Epidermal melanocyte (primary cell): ENCODE data around the gene GIPC1.
"Not testable (repeated sequence)": the region's sequence is repeated elsewhere in the genome, so short reads cannot be mapped to it uniquely, and the experiment has no call there.

Source experiments
- DNase-seq: peaks from one replicate; pipeline ENCODE4 v3.0.0; 2011; ENCODE audit warnings: low spot score; ENCODE audit not compliant: insufficient read length

Gene GIPC1

GRCh38 chr19:14472202-14472938 lies 23.6 kb downstream of the GIPC1 start:
- DNase-seq, result peak; percentile 92

GRCh38 chr19:14471436-14472187 lies 24.3 kb downstream of the GIPC1 start:
- DNase-seq, result peak; percentile 7

- peak; percentile 8 for DNase-seq
These were observed 25.7 kb downstream of the GIPC1 start for GRCh38 chr19:14470031-14470876.

- DNase-seq, result no peak
These were observed 28.1 kb downstream of the GIPC1 start for GRCh38 chr19:14467816-14468215.

DNA sequence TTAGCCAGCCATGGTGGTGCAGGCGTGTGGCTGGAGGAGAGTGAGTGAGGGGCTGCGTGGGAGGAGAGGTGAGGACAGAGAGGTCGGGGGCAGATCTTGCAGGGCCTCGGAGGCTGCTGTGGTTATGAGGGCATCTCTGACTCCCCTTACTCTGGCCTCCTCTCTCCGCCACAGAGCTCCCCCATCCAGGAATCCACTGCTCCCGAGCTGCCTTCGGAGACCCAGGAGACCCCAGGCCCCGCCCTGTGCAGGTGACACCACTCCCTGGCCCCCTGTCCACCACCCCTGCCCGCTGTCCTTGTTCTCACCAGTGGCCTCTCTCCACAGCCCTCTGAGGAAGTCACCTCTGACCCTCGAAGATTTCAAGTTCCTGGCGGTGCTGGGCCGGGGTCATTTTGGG lies 28.5 kb downstream of the GIPC1 start:
- no peak for DNase-seq

GRCh38 chr19:14463747-14464146 lies 32.2 kb downstream of the GIPC1 start:
- DNase-seq, result no peak

DNA sequence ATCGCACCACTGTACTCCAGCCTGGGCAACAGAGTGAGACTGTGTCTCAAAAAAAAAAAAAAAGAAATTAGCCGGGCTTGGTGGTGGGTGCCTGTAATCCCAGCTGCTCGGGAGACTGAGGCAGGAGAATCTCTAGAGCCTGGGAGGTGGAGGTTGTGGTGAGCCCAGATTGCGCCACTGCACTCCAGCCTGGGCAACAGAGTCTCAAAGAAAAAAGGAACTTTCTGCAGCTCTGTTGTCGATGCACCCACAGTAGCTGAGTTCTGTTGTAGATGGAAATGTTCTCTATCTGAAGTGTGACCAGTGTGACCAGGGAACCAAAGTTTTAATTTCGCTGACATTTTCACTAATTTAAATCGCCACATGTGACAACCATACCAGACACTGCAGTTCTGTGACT lies 33.5 kb downstream of the GIPC1 start:
- DNase-seq, result not testable (repeated sequence)

GRCh38 chr19:14460935-14461334 lies 35.0 kb downstream of the GIPC1 start:
- no peak for DNase-seq

- DNase-seq, result no peak
These were observed 36.2 kb downstream of the GIPC1 start for GRCh38 chr19:14459703-14460102.

DNA sequence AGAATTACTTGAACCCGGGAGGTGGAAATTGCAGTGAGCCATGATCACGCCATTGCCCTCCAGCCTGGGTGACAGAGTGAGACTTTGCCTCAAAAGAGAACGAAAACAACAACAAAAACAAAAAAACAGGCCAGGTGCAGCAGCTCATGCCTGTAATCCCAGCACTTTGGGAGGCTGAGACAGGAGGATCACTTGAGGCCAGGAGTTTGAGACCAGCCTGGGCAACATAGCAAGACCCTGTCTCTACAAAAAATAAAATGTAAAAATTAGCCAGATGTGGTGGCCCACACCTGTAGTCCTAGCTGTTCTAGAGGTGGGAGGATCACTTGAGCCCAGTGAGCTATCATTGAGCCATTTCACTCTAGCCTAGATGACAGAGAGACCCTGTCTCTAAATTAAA lies 43.6 kb downstream of the GIPC1 start:
- not testable (repeated sequence) for DNase-seq

- DNase-seq, result no peak
These were observed 45.1 kb downstream of the GIPC1 start for GRCh38 chr19:14450876-14451275.

DNA sequence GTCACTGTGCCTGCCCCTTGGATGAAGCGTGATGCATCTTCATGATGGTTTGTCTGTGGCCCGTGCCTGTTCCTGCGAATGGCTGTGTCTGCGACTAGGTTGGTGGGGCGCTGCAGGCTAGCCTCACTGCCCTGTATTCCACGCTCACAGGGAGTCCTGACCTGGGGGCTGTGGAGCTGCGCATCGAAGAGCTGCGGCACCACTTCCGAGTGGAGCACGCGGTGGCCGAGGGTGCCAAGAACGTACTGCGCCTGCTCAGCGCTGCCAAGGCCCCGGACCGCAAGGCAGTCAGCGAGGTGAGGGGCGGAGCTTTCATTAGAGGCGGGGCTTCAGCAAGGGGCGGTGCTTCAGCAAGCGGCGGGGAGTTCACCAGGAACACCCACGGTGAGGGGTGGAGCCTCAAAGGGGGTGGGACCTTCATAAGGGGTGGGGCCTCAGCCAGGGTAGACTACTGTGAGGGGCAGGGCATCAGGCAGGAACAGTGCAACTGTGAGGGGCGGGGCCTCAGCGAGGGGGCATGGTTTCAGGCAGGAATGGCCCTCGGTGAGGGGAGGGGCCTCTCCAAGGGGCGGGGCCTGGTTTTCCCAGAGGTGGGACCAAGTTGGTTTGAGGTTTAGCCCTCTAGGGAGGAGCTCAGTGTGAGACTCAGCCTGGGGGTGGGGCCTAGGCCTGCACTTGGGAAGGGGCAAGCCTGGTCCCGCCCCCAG lies 45.6 kb downstream of the GIPC1 start:
- no peak for DNase-seq

GRCh38 chr19:14449321-14449720 lies 46.6 kb downstream of the GIPC1 start:
- no peak for DNase-seq

- DNase-seq, result no peak
These were observed 49.4 kb downstream of the GIPC1 start for GRCh38 chr19:14446336-14447036.

DNA sequence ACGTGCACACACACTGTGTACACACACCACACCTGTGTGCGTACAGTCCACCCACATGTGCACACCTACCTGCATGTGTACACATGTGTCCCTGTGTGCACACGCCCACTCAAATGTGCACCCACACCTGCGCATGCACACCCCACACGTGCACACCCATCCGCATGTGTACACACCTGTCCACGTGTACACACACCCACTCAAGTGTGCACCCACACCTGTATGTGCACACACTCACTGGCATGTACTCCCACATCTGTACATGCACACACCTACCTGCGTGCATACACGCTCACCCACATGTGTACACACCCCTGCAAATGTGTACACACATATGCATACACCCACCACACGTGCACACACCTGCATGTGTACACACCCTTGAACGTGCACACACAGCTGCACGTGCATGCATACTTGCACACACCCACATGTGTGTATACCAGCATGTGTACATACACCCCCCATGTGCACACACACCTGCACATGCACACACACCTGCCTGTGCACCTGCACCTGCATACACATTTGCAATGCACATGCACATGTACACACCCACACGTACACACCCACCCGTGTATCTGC lies 52.2 kb downstream of the GIPC1 start:
- DNase-seq, result no peak

- no peak for DNase-seq
These were observed 52.9 kb downstream of the GIPC1 start for GRCh38 chr19:14442891-14443631.

DNA sequence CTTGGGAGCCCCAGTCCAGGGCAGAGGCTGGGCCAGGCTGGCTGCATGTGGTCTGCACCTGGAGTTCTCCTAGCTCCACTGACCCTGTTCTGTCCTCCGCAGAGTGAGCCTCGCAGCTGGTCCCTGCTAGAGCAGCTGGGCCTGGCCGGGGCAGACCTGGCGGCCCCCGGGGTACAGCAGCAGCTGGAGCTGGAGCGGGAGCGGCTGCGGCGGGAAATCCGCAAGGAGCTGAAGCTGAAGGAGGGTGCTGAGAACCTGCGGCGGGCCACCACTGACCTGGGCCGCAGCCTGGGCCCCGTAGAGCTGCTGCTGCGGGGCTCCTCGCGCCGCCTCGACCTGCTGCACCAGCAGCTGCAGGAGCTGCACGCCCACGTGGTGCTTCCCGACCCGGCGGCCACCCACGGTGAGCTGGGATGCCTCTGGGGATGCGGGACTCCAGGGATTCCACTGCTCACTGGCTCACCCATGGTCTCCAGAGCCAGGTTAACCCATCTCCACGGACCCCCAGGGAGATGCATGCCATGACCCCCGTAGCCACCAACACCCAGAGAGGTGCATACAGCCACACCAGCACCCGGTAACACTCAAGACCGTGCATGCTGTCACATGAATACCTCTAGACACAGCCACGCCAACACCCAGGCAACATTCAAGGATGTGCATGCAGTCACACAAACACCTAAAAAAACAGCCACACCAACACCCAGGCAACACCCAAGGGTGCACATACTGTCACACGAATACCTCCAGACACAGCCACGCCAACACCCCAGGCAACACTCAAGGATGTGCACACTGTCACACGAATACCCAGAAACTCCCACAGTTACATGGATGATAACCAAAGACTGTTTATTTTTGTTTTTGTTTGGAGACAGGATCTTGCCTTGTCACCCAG lies 54.6 kb downstream of the GIPC1 start:
- no peak for DNase-seq

DNA sequence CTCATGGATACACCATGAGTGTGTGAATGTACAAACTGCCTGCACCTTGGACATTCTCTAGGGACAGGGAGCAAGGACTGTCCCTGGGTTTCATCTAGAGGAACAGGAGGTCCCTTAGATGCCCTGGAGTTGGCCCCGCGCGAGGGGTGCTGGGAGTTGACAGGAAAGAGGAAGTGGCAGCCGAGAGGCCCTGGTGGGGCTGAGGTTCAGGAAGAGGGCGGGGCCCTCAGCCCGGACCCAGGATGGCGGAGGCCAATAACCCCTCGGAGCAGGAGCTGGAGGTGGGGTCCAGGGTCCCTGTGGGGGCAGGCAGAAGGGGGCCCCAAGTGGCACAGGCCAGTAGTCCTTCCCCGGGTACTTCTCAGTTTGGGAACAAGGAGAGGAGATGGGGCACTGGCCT lies 55.9 kb downstream of the GIPC1 start:
- no peak for DNase-seq

- DNase-seq, result no peak
These were observed 56.9 kb downstream of the GIPC1 start for GRCh38 chr19:14439014-14439413.
